Measurements from ENCODE around the gene DLX6.

- TF ChIP-seq, protein P1, sequence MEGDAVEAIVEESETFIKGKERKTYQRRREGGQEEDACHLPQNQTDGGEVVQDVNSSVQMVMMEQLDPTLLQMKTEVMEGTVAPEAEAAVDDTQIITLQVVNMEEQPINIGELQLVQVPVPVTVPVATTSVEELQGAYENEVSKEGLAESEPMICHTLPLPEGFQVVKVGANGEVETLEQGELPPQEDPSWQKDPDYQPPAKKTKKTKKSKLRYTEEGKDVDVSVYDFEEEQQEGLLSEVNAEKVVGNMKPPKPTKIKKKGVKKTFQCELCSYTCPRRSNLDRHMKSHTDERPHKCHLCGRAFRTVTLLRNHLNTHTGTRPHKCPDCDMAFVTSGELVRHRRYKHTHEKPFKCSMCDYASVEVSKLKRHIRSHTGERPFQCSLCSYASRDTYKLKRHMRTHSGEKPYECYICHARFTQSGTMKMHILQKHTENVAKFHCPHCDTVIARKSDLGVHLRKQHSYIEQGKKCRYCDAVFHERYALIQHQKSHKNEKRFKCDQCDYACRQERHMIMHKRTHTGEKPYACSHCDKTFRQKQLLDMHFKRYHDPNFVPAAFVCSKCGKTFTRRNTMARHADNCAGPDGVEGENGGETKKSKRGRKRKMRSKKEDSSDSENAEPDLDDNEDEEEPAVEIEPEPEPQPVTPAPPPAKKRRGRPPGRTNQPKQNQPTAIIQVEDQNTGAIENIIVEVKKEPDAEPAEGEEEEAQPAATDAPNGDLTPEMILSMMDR (IDR thresholded peaks at IDR 0.05; ENCODE audit: low read depth, low read length), result no peak
- no peak for TF ChIP-seq EZH2phosphoT487 (IDR thresholded peaks at IDR 0.05; ENCODE audit: low read depth)
Observed at GRCh38 chr7:96998333-96998732, 7.0 kb upstream of the DLX6 start.

Measured in OCI-LY3 (cell line).